Adrenal gland (tissue), 5 donors: Measurements from ENCODE around the gene CKAP2L.

Experiments used
- CTCF ChIP-seq, 6 experiments: fragments of 450-650 bp in 4 of 6; fragments of 200-600 bp in 2 of 6; sonication (generic) in 1 of 6; IDR thresholded peaks; 1 replicate in 5 of 6; 2 replicates in 1 of 6; pipeline versions ENCODE4 v1.5.1 to v1.8.0; 2016 to 2021; ENCODE audit warnings: antibody characterized with exemption in 6 of 6, mild to moderate bottlenecking in 2 of 6, moderate library complexity in 1 of 6
- POLR2A ChIP-seq, 2 donors: fragments of 450-650 bp; IDR thresholded peaks; one replicate each; pipeline ENCODE4 v1.6.1; 2017; ENCODE audit warnings: antibody characterized with exemption in 2 of 2, mild to moderate bottlenecking in 2 of 2, moderate library complexity in 1 of 2
- donor health status: DM: no; HTN: no; CAD: no.

GRCh38 chr2:112727276-112728028 is 37.0 kb downstream of the CKAP2L start:
- TF ChIP-seq POLR2A (IDR thresholded peaks at IDR 0.05) (no peak), CTCF (IDR thresholded peaks at IDR 0.05) (no peak)
